HG02885 (cell line): ENCODE data around the gene RPTOR.

Experiments
- ATAC-seq: cut with Tn5 transposase; IDR thresholded peaks from one replicate; pipeline ENCODE4 v1.9.1; 2021; ENCODE audit warnings: mild to moderate bottlenecking; ENCODE audit not compliant: unreplicated experiment, poor library complexity

The RPTOR gene

DNA sequence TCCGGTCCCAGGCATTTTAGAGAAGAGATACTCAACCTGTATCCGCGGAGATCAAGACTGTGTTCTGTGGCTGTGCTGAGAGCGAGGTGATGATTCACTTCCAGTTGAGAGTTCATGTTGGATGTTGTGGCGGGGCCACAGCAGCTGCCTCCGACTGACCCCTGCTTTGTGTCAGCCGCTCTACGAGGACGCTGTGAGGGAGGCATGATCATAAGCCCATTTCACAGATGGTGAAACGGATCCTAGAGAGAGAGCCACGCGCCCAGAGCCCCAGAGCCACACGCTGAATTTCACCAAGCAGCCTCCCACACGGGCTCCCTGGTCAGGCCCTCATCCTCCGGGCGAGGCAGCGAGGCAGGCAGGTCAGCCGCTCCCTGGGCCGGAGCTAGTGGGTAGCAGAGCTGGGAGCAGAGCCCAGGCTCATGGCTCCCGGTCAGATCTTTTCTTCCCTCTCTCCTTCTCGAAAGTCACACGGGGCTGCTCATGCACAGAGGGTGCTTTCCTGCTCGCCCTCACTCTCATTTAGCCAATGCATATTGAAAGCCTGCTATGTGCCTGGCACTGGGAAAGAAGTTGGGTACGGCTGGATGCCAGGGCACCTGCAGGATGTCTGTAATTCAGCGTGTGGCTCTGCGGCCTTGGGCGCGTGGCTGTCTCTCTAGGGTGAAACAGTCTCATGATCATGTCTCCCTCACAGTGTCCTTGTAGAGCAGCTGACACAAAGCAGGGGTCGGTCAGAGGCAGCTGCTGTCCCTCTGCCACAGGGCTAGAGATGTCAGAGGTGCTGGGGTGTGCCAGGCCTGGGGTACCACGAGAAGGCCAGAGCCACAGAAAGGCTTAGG is 291.4 kb downstream of the RPTOR start:
- no peak for ATAC-seq

GRCh38 chr17:80836658-80836965 is 292.0 kb downstream of the RPTOR start:
- ATAC-seq = no peak

DNA sequence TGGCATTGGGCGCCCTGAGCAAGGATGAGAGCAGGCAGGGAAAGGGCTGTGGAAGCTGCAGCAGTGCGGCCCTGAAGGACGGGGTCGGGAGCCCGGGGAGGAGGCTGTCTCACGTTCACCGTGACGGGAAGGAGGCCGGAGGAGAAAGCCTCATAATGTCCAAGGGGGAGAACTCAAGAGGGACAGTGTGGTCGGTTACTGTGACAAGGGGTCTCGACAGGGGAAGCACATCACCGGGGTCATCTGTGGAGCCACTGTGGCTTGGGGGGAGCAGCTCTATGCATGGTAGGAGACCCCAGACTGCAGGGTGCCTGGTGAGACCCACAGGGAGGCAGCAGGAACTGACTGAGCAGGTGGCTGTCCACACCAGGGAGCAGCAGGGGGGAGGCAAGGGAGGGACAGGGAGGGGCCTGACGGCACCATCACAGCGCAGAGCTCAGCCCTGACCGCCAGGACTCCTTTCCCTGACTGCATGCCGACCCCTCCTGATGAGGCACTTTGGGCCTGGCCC is 292.4 kb downstream of the RPTOR start:
- no peak for ATAC-seq

DNA sequence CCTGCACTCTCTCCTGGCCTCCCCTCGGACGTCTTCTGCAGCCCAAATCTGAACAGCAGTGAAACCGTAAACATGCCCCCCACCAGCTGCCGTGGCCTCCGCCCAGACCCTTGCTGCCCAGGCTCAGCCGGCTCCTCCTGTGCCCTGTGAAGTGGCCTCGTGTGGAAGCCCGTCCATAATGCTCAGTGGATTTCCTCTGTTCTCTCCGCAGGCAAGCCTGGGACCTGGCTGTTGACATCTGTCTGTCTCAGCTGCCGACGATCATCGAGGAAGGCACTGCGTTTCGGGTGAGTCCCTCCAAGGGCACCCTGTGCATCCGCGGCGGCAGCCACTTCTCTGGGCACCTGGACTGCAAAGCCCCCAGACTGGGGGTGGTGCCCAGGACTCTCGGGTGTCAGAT is 293.1 kb downstream of the RPTOR start:
- ATAC-seq = no peak

DNA sequence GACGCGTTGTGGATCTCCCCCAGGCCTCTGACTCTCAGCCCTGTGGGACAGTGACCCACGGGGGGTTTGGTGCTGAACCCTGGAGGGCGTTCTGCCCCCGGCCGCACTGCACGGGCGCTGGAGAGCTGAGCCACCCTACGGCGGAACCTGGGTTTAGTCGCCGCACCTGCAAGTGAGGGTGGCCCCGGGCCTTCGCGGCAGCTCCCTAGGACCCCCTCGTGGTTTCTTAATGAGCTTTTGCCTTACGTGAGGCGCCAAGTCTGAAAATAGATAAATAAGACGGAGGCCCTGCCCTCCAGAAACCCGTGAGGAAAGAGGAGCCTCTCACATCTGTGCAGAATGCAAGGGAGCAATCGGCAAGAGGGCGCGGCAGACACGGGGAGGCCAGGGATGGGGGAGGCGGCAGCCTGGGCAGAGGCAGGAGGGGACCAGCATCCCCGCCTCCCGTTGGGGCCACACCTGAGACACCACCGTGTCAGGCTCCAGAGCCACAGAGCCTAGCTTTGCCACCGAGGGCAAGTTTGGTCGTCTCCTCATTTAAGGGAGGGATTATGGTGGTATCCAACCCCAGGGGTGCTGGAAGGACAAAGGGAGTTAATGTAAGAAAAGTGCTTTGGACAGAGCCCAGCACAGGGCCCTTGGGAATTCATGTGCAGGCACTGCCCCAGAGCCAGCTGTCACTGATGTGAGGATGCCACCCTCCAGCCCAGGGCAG is 293.8 kb downstream of the RPTOR start:
- no peak for ATAC-seq

GRCh38 chr17:80839026-80839345 is 294.3 kb downstream of the RPTOR start:
- no peak for ATAC-seq

DNA sequence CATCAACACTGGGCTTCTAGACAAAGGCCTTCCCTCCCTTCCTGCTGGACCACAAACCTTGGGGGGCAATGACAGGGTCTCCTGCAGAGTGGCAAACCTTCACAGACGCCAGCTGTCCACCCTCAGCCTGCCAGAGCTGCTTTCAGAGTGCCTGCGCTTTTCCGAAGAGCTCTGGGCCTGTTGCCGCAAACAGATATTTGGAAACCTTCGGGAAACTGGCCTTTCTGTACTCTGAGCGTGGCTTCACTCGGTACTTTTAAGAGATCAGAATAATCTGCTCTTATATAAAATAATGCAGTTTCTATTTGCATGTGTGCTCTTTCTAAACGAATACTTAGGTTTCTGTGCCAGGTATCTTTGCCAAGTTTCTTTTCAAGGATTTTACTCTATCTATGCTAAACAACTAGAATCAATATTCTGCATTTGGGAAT is 294.9 kb downstream of the RPTOR start:
- ATAC-seq = no peak

DNA sequence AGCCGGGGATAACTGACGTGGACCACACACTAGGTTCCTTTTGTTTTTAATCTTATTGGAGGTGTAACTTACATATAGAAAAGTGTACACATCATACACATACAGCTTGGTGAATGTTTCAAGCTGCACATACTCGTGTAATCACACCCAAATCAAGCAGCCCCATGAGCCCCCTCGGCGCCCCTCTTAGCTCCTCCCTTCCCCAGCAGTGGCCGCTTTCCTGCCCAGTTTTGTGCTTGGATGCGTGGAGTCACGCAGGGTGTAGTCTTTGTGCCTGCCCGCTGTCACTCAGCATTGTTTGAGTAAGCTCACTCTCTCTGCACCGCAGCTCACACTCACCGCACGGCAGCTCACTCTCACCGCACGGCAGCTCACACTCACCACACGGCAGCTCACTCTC is 295.3 kb downstream of the RPTOR start:
- no peak for ATAC-seq

GRCh38 chr17:80842456-80843013 is 297.9 kb downstream of the RPTOR start:
- ATAC-seq = no peak

- no peak for ATAC-seq
These were observed 299.1 kb downstream of the RPTOR start for GRCh38 chr17:80843741-80844156.

DNA sequence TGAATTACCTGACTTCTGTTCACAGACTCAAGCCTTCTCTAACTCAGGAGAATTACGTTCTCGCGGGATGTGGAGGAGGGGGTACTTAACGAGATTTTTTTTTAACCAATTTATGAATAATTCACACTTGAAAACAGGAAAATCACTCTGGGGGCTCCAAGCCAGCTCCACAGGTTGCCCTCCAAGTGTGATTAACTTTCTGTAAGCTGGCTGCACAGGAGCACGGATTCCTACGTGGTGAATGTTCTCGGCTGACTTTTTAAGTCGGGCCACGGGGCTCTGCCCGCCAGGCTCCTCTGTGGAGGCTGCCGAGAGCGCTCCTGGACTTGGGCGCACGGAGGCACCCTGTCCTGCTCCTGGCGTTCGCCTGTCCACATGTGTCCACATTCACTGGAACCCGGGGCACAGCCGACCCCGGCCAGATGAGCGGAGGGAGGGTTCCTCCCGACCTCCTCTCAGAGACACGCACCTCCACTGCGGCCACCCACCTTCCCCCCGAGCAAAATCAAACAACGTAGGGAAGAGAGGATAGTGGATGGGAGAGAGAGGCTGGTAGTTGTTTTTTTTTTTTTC is 299.9 kb downstream of the RPTOR start:
- ATAC-seq = no peak

DNA sequence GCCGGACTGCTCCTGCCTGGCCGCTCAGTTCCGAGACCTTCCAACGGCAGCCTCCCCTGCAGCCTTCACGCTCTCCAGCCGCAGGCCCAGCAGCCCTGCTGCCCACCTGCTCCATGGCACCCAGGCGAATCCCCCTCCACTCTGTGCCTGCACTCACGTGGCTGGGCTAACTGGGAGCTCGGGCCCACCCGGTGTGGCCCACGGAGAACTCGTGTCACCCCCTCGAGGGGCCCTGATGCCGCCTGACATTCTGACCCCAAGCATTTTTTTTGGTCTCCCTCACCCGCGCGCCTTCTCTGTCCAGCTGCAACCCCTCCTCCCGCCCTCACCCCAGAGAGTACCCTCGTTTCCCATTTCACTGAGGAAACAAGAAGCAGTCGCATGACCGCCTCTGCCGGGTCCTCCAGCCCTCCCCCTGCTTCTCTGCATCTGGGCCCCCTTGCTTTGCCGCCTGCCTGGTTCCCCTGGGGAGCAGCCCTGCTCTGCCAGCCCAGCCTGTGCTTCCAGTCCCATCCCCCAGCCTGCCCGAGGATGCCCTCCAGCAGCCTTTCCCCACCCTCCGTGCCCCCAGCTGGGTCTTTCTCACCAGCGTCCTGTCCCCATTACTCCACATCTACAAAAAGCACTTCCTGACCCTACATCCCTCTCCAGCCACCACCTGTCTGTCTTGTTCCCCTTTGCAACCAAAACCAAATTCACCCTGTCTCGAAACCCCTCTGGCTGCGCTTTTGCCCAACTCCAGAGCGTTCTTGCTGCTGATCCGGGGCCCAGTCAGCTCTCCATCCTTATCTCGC is 300.6 kb downstream of the RPTOR start:
- ATAC-seq = no peak

DNA sequence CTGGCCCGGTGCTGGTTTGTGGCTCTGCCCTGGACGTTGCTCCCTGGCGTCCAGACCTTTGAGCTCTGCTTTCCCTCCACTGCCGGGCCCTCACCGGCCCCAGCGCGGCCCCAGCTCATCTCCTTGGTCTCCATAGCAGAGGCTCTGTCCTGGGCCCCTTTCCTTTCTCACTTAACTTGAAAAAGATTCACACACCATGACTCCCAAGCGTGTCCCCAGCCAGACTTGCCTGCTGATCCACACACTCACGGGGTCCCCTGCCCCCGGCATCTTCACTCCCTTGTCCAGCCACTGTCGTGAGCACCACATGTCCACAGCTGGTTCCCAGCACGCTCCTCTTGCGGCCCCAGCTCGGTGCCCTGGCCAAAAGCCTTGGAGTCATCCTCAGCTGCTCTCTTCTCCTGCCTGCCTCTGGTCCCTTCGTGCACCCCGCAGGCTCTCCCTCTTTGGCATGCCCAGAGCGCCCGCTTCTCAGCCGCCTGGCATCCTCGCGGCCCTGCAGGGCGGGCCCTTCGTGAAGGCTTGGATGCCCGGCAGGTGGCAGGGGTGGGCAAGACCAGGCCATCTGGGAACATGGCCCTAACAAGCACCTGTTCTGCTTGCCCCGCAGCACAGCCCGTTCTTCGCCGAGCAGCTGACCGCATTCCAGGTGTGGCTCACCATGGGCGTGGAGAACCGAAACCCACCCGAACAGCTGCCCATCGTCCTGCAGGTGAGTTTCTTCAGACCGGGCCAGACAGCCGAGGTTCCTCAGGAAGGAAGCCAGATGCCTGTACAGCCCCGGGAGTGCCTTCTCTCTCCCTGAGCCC is 301.4 kb downstream of the RPTOR start:
- ATAC-seq = no peak

DNA sequence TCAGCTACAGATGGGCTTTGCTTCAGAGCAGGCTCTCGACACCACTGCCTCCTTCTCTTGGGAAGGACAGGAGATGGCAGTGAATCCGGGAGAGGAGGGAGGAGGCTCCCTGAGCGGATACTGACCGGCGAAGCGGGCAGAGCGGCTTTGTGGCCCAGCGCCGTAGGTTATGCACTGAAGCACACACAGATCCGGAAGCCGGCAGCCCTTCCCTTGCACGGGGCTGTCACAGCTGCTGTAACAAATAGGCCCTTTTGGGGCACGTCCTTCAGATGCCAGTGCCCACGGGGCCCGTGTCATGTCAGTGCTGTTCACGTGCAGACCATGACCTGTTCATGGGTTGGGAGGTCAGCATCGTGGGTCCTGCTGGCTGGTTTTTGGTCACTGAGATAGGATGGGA is 302.3 kb downstream of the RPTOR start:
- no peak for ATAC-seq

DNA sequence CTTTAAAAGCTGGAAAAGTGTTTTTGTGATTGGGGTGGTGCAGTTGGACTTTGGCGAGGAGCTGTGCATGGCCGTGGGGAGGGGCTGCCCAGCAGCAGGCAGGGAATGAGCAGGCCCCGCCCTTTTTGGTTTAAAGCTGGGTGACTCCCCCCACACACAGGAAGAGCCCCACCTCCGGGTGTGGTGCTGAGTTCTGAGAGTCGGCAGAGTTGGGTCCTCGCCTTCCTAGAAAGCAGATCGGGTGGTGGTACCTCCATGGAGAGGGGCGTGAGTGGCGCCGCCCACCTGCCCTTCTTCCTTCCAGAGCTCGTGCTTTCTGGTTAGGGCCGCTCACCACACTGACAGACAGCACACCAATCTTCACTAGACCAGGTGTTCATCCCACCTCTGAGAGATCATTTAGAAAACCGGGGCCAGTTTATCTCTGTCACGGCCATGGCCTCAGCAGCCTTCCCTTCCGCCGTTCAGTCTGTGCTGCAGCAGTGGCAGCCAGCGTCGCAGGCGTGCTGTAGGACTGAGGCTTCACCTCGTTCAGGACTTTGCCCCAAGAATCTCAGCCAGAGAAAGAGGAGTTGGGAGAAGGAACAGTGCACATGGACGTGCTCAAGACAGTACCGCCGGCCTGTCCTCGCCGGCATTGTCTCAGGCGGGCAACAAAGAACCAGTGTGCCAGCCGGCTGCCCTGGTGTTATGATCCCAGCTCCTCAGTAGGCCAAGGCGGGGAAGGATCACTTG is 303.0 kb downstream of the RPTOR start:
- ATAC-seq = no peak

DNA sequence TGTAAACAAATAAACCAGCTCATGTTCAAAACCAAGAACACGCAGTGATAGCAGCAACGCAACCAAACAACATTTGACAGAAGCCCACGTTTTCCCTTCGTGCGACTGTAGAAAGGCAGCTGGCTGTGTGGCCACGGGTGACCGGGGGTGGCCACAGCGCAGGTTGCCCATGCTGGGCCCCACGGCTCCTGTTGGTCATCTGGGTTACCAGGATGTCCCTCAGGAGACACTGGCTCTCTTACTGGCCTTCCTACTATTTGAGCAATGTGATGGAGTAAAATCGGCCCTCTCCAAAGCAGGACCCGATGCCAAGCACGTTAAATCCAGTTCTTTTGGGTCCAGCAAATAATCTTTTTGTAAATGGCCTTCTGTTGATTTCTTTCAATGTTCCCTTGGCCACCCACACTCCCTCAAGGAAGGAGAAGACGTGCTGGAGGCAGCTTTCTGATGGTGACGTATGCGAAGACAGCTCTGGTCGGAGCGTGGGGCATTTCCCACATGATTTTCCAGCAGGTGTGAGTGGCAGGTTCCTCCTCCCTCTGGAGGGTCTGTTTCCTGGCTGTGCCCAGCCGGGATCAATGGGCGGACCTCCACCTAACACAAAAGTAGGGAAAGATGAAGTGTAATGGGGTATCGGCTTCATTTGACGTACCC is 303.9 kb downstream of the RPTOR start:
- ATAC-seq = no peak

DNA sequence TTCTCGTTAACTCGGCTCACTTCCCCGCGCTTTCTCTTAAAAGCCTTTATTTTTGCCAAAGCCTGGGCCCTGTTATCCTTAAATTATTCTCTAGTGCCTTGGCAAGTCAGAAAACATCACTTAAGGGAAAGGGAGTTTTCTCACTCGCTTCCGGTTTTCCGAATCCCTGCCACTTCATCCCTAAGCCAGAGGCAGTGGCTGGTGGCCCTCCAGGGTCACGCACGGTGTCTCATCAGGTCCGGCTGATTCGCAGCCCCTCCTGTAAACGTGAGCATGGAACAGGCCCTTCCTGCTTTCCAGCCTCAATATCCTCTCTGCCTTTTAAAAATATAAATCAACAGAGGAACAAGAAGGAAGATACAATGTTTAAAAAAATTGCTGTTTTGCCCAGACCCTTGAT is 304.5 kb downstream of the RPTOR start:
- ATAC-seq = no peak

DNA sequence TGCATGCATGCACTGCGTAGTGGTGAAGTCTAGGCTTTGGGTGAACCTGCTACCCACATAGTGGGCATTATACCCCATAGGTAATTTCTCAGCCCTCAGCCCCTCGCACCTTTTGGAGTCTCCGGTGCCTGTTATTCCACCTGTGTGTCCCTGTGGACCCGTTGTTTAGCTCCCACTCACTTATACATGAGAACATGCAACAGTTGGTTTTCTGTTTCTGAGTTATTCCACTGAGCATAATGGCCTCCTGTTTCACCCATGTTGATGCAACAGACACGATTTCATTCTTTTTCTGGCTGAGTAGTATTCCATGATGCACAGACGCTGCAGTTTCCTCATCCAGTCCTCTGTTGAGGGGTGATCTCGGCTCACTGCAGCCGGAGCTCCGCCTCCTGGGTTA is 305.5 kb downstream of the RPTOR start:
- no peak for ATAC-seq
